GM12878 (cell line): ENCODE data around the gene SYNGR4. TPM values are rescaled to one million over a fixed set of nuclear protein-coding genes. Genes with fewer than 3 reads are reported as not detected.

Source experiments
- ATAC-seq: fragments of 200-7000 bp; cut with Tn5 transposase; 3 replicates; pipeline ENCODE4 v1.9.1; 2020; ENCODE audit warnings: mild to moderate bottlenecking, moderate library complexity
- BruUV-seq: library from RNA; stranded (reverse); fragments of 400-500 nt; replicated peaks from 2 replicates; lab custom pipeline; 2021; lab: Mats Ljungman, UMichigan
- CTCF ChIA-PET: fragments of 300-600 bp; sonication (Branson Sonifier 250); formaldehyde crosslinking; extraction: SDS; loops from one replicate; lab custom pipeline; 2021; ENCODE audit warnings: inconsistent platforms; lab: Yijun Ruan, JAX
- POLR2A ChIA-PET: fragments of 350-600 bp; formaldehyde crosslinking; extraction: SDS; loops from one replicate; lab custom pipeline; 2021; ENCODE audit warnings: inconsistent platforms; lab: Charles Lee
- RAD21 ChIA-PET: fragments of 300-600 bp; sonication (Branson Sonifier 250); formaldehyde crosslinking; loops from one replicate; lab custom pipeline; 2023; ENCODE audit warnings: antibody characterized with exemption; ENCODE audit not compliant: unreplicated experiment; lab: Charles Lee
- SMC1A ChIA-PET: fragments of 300-600 bp; sonication (Branson Sonifier 250); formaldehyde crosslinking; loops from one replicate; lab custom pipeline; 2023; ENCODE audit not compliant: unreplicated experiment, uncharacterized antibody; lab: Charles Lee
- DNase-seq: peaks from one replicate; pipeline ENCODE4 v3.0.0-alpha.2; 2011; ENCODE audit warnings: low read depth, low spot score
- FAIRE-seq: peaks from 3 replicates; lab custom pipeline; 2011; peaks lifted over from hg19 to GRCh38; lab: Jason Lieb, UNC
- H2AFZ ChIP-seq: 2 replicates; pipeline ENCODE4 v1.6.0; 2011; ENCODE audit warnings: low read depth, low read length, control low read depth; ENCODE audit not compliant: control insufficient read depth
- H3K27ac ChIP-seq: 2 replicates; pipeline ENCODE4 v1.5.1; 2011; ENCODE audit warnings: control low read depth; ENCODE audit not compliant: control insufficient read depth, insufficient read depth
- H3K27me3 ChIP-seq, 2 experiments: replicated peaks in 1 of 2; 2 replicates each; pipeline versions ENCODE4 v1.6.0 to v1.6.1; 2011; ENCODE audit warnings: low read length in 1 of 2; ENCODE audit not compliant: control insufficient read depth in 2 of 2, insufficient read depth in 2 of 2
- H3K36me3 ChIP-seq, 2 experiments: 2 replicates each; pipeline ENCODE4 v1.5.1; 2011; ENCODE audit warnings: low read length in 1 of 2; ENCODE audit not compliant: control insufficient read depth in 2 of 2, insufficient read depth in 2 of 2
- H3K4me1 ChIP-seq: 2 replicates; pipeline ENCODE4 v1.6.1; 2011; ENCODE audit warnings: mild to moderate bottlenecking, low read length, moderate library complexity, mixed read lengths; ENCODE audit not compliant: control insufficient read depth, insufficient read depth
- H3K4me2 ChIP-seq: 2 replicates; pipeline ENCODE4 v1.6.0; 2011; ENCODE audit warnings: control low read depth; ENCODE audit not compliant: control insufficient read depth, insufficient read depth
- H3K4me3 ChIP-seq: fragments of 200-600 bp; sonication (generic); 2 replicates; pipeline ENCODE4 v1.5.1; 2016
- H3K79me2 ChIP-seq: 2 replicates; pipeline ENCODE4 v1.6.0; 2011; ENCODE audit warnings: low read length; ENCODE audit not compliant: control insufficient read depth, insufficient read depth
- H3K9ac ChIP-seq: 2 replicates; pipeline ENCODE4 v1.8.0; 2011; ENCODE audit warnings: low read length, control low read depth, mixed read lengths; ENCODE audit not compliant: control insufficient read depth, insufficient read depth
- H3K9me3 ChIP-seq: replicated peaks from 3 replicates; pipeline ENCODE4 v1.5.1; 2011; ENCODE audit warnings: mild to moderate bottlenecking, low read length; ENCODE audit not compliant: control insufficient read depth, insufficient read depth
- H4K20me1 ChIP-seq: 2 replicates; pipeline ENCODE4 v1.6.0; 2011; ENCODE audit not compliant: control insufficient read depth, insufficient read depth
- CEBPB ChIP-seq, 2 experiments: fragments of 150-350 bp in 1 of 2; IDR thresholded peaks; 2 replicates each; pipeline ENCODE4 v1.6.1; 2012 to 2014; ENCODE audit warnings: low read depth in 2 of 2, low read length in 2 of 2, borderline replicate concordance in 1 of 2, inconsistent platforms in 1 of 2
- ETV6 ChIP-seq, 2 experiments: fragments of 450-650 bp in 1 of 2; IDR thresholded peaks in 1 of 2; conservative IDR thresholded peaks in 1 of 2; 2 replicates each; pipeline ENCODE4 v1.6.1; 2014; ENCODE audit warnings: antibody characterized with exemption in 1 of 2, borderline replicate concordance in 1 of 2, low read depth in 1 of 2, mild to moderate bottlenecking in 1 of 2, moderate library complexity in 1 of 2
- HCFC1 ChIP-seq: fragments of 150-350 bp; IDR thresholded peaks from 2 replicates; pipeline ENCODE4 v1.6.1; 2014; ENCODE audit warnings: low read length
- HDAC2 ChIP-seq: fragments of 200-600 bp; sonication (generic); IDR thresholded peaks from 2 replicates; pipeline ENCODE4 v1.6.1; 2017
- JUNB ChIP-seq: IDR thresholded peaks from 2 replicates; pipeline ENCODE4 v1.6.1; 2016; ENCODE audit warnings: antibody characterized with exemption, mild to moderate bottlenecking
- MXI1 ChIP-seq: fragments of 150-350 bp; IDR thresholded peaks from 2 replicates; pipeline ENCODE4 v1.6.1; 2011; ENCODE audit warnings: low read depth, mild to moderate bottlenecking, inconsistent platforms, low read length, improper control_type of control experiment
- NBN ChIP-seq: fragments of 450-650 bp; IDR thresholded peaks from 2 replicates; pipeline ENCODE4 v1.6.1; 2016
- NFIC ChIP-seq: IDR thresholded peaks from 2 replicates; pipeline ENCODE4 v1.6.1; 2012; ENCODE audit warnings: low read depth, mild to moderate bottlenecking, inconsistent platforms, low read length, moderate library complexity
- NFYB ChIP-seq: IDR thresholded peaks from 2 replicates; pipeline ENCODE4 v1.6.1; 2011; ENCODE audit warnings: low read depth, mild to moderate bottlenecking, low read length, improper control_type of control experiment, moderate library complexity; ENCODE audit not compliant: insufficient read depth
- RELA ChIP-seq: fragments of 450-650 bp; IDR thresholded peaks from 2 replicates; pipeline ENCODE4 v1.8.0; 2014; ENCODE audit warnings: borderline replicate concordance; ENCODE audit not compliant: partially characterized antibody
- RUNX3 ChIP-seq: IDR thresholded peaks from 2 replicates; pipeline ENCODE4 v1.6.1; 2012; ENCODE audit warnings: low read length, inconsistent platforms
- WGBS: methylation state at CpG from one replicate; pipeline ENCODE4 v1.1.6; 2016; ENCODE audit warnings: low lambda C conversion rate; ENCODE audit not compliant: insufficient replicate concordance, insufficient coverage; ENCODE audit errors: missing lambda C conversion rate; 5-methylcytosine and 5-hydroxymethylcytosine counted together
- in situ Hi-C: fragments of 300-500 bp; cut with MboI; formaldehyde crosslinking; loops from 9 replicates; pipeline ENCODE4 v1.14.3; 2018; ENCODE audit warnings: mixed read lengths
- intact Hi-C: fragments of 100-400 bp; cut with micrococcal nuclease; formaldehyde crosslinking; loops from one replicate; pipeline ENCODE4 v1.14.2; 2022; ENCODE audit not compliant: unreplicated experiment
- polyA plus RNA-seq, 11 experiments: library from polyadenylated mRNA; depleted of rRNA in 4 of 11; unstranded in 6 of 11; stranded (reverse) in 5 of 11; fragments of >200 nt; fragmentation: Nextera tagmentation in 4 of 11; fragmentation: Illumina TruSeq in 1 of 11; extraction: Ambion mirVana in 4 of 11; extraction: Trizol in 1 of 11; gene quantifications; 1 replicate in 1 of 11; 2 replicates in 10 of 11; pipeline versions ENCODE4 v1.2.1 to v1.2.3, GENCODE V29; 2011 to 2016; ENCODE audit warnings: inconsistent platforms in 2 of 11, missing spikeins in 2 of 11, low read depth in 1 of 11
- total RNA-seq, 4 experiments: library from RNA; depleted of rRNA in 3 of 4; stranded (reverse); fragments of >200 nt in 3 of 4; fragmentation: Illumina TruSeq in 1 of 4; extraction: Trizol in 1 of 4; gene quantifications; 2 replicates each; pipeline versions ENCODE4 v1.2.1 to v1.2.3, GENCODE V29; 2013 to 2021
- TF ChIP-seq, protein P1 (sequence below): fragments of 450-650 bp; IDR thresholded peaks from 2 replicates; pipeline ENCODE4 v1.6.1; 2017; ENCODE audit warnings: borderline replicate concordance
- TF ChIP-seq, protein P2 (sequence below): fragments of 450-650 bp; IDR thresholded peaks from 2 replicates; pipeline ENCODE4 v1.6.1; 2017; ENCODE audit warnings: mild to moderate bottlenecking, moderate library complexity
- TF ChIP-seq, protein P3 (sequence below): IDR thresholded peaks from 2 replicates; pipeline ENCODE4 v1.6.1; 2011; ENCODE audit warnings: borderline replicate concordance, low read depth, mild to moderate bottlenecking, moderate library complexity, mixed read lengths, low read length; ENCODE audit not compliant: insufficient read depth; ENCODE audit errors: extremely low read length

The SYNGR4 gene
- total and polyA plus RNA-seq, 10 of the 15 experiments (the other 5 are each of a cell fraction or from before 2014, with no cell fraction given) = 0.08 to 0.72 (median 0.17) TPM; not detected in 6

DNA sequence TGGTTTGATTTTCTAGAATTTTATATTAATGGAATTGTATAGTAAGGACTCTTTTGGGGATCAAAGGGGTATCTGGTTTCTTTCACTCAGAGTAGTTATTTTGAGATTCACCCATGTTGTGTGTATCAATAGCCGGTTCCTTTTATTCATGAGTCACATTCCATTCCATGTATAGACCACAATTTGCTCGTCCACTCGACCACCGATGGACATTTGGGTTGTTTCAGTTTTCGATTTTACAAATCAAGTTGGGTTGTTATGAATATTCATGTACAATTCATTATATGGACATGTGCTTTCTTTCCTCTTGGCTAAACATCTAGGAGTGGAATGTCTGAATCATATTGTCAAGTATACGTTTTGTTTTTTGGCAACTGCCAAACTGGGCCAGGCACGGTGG, 48.5 kb upstream of the SYNGR4 start:
- FAIRE-seq (no peak), DNase-seq (no peak), ATAC-seq (0 out of 3 replicates have a peak, but pooled peaks have one; percentile 9)
- Histone ChIP-seq H3K4me1 (peaks cover 8% of the 10 kb centered on the region), H2AFZ (no peak overlapping the region), H3K36me3 (no peaks in the 10 kb centered on the region), H3K4me2 (no peak overlapping the region), H4K20me1 (no peaks in the 10 kb centered on the region), H3K4me3 (no peak overlapping the region), H3K27me3 (no peaks in the 10 kb centered on the region), H3K9me3 (no peaks in the 10 kb centered on the region), H3K27ac (no peak overlapping the region), H3K79me2 (no peaks in the 10 kb centered on the region), H3K9ac (no peak overlapping the region)
- no TSS peak for BruUV-seq
- POLR2A ChIA-PET = no interaction called here
- SMC1A ChIA-PET = interaction anchor here (13.2 kb wide), 1 partner anchor 18 kb away, joined by 223 read pairs; no protein-coding TSS in a partner anchor
- intact Hi-C loops = no loop called here
- RAD21 ChIA-PET = interaction anchor here (3.2 kb wide), 1 partner anchor 18 kb away, joined by 39 read pairs; no protein-coding TSS in a partner anchor
- WGBS = 1% methylated on average over 7 of the region's 7 CpGs
- in situ Hi-C loops = loop anchor here (5.0 kb wide), 1 partner anchor 272 kb away; no protein-coding TSS in a partner anchor
- TF ChIP-seq, protein P1, sequence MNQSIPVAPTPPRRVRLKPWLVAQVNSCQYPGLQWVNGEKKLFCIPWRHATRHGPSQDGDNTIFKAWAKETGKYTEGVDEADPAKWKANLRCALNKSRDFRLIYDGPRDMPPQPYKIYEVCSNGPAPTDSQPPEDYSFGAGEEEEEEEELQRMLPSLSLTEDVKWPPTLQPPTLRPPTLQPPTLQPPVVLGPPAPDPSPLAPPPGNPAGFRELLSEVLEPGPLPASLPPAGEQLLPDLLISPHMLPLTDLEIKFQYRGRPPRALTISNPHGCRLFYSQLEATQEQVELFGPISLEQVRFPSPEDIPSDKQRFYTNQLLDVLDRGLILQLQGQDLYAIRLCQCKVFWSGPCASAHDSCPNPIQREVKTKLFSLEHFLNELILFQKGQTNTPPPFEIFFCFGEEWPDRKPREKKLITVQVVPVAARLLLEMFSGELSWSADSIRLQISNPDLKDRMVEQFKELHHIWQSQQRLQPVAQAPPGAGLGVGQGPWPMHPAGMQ = no peak
- TF ChIP-seq, protein P2, sequence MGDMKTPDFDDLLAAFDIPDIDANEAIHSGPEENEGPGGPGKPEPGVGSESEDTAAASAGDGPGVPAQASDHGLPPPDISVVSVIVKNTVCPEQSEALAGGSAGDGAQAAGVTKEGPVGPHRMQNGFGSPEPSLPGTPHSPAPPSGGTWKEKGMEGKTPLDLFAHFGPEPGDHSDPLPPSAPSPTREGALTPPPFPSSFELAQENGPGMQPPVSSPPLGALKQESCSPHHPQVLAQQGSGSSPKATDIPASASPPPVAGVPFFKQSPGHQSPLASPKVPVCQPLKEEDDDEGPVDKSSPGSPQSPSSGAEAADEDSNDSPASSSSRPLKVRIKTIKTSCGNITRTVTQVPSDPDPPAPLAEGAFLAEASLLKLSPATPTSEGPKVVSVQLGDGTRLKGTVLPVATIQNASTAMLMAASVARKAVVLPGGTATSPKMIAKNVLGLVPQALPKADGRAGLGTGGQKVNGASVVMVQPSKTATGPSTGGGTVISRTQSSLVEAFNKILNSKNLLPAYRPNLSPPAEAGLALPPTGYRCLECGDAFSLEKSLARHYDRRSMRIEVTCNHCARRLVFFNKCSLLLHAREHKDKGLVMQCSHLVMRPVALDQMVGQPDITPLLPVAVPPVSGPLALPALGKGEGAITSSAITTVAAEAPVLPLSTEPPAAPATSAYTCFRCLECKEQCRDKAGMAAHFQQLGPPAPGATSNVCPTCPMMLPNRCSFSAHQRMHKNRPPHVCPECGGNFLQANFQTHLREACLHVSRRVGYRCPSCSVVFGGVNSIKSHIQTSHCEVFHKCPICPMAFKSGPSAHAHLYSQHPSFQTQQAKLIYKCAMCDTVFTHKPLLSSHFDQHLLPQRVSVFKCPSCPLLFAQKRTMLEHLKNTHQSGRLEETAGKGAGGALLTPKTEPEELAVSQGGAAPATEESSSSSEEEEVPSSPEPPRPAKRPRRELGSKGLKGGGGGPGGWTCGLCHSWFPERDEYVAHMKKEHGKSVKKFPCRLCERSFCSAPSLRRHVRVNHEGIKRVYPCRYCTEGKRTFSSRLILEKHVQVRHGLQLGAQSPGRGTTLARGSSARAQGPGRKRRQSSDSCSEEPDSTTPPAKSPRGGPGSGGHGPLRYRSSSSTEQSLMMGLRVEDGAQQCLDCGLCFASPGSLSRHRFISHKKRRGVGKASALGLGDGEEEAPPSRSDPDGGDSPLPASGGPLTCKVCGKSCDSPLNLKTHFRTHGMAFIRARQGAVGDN = no peak
- no peak for TF ChIP-seq HDAC2
- TF ChIP-seq, protein P3, sequence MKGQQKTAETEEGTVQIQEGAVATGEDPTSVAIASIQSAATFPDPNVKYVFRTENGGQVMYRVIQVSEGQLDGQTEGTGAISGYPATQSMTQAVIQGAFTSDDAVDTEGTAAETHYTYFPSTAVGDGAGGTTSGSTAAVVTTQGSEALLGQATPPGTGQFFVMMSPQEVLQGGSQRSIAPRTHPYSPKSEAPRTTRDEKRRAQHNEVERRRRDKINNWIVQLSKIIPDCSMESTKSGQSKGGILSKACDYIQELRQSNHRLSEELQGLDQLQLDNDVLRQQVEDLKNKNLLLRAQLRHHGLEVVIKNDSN = no peak
- TF ChIP-seq NBN = no peak
- 0 out of 2 replicates have a peak, but pooled peaks have one; percentile 15 for TF ChIP-seq JUNB
- TF ChIP-seq ETV6 (conservative IDR thresholded peaks at IDR 0.05 in 1 of 2, IDR thresholded peaks at IDR 0.05 in 1 of 2; ENCODE audit: borderline replicate concordance in 1 of 2, low read depth in 1 of 2) = no peak
- TF ChIP-seq NFYB = no peak
- no peak for TF ChIP-seq CEBPB (IDR thresholded peaks at IDR 0.05; ENCODE audit: borderline replicate concordance in 1 of 2, low read depth in 2 of 2, low read length in 2 of 2)
- no peak for TF ChIP-seq HCFC1
- no peak for TF ChIP-seq RELA
- TF ChIP-seq RUNX3 = peak; percentile 57
- no peak for TF ChIP-seq NFIC
- no peak for TF ChIP-seq MXI1
- TF ChIP-seq, all 136 proteins: peak for 2
- CTCF ChIA-PET = interaction anchor here (1.6 to 3.3 kb wide), 3 partner anchors 47 to 269 kb away, joined by 4 to 36 read pairs (median 6); partner anchors contain the start of gene KDELR1
